ENCODE results near the gene RPS6KL1. TPM values are rescaled to one million over a fixed set of nuclear protein-coding genes. Genes with fewer than 3 reads are reported as not detected.

RPS6KL1 gene
- total RNA-seq, 1 donor from 2014 or later: 10.8 TPM

- intact Hi-C loops (cut with micrococcal nuclease): loop anchor here (2.0 to 5.0 kb wide), 2 partner anchors 13 to 37 kb away; no protein-coding TSS in a partner anchor
- H3K27ac Mint-ChIP-seq: no peak overlapping the region
- H3K4me1 Mint-ChIP-seq (ENCODE audit: low read depth): peaks cover 39% of the 10 kb centered on the region
- DNase-seq (ENCODE audit: low spot score): no peak
- no peaks in the 10 kb centered on the region for H3K9me3 Mint-ChIP-seq
- H3K27me3 Mint-ChIP-seq (ENCODE audit: low read depth): no peaks in the 10 kb centered on the region
- peaks cover 22% of the 10 kb centered on the region for H3K36me3 Mint-ChIP-seq (ENCODE audit: low read depth)
- H3K4me3 Mint-ChIP-seq (ENCODE audit: low read depth): peak overlapping the region; percentile 1
Measured at GRCh38 chr14:74879427-74880182, 43.5 kb downstream of the RPS6KL1 start.

DNA sequence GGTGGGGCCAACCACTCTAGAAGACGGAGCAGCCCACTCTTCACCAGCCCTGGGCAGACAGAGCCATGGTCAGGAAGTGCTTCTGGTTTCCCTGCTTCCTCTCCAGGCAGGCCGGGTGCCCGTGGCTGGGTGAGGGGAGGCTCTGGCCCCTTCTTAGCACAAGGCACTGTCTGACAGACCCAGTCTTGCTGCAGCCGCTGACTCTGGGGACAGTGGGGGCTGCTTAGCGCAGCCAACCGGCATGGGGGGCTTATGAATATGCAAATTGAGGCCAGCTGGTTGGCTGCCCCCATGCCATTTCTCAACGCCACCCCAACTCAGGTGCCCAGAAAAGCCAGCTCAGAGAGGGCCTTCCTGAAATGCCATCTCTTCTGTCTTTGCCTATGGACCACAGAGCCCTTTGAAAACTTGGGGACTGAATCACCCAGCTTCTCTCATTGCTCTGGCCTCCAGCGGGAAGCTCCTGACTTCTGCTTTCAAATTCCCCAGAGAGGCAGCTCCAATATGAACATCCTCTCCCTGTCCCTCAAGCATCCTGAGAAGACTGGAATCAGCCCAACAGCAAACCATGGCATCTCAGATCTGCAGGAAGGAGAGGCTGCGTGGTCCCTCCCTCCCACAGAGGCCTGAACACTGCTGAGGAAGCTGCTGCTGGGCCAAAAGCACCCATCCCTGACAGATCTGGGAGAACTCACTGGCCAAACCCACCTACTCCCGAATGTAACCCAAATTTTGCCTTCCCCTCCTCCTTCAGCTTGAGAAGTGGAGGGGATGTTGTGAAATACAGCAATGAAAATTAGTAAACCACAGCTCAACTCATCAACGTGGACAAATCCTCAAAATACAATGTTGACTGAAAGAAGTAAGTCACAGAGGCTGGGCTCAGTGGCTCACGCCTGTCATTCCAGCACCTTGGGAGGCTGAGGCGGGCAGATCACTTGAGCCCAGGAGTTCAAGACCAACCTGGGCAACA, 46.8 kb downstream of the RPS6KL1 start, which contains the start of gene PROX2:
PROX2 (minus strand) TSS at position 205 of the 973 bp plus-strand sequence. CDS start 12,311 bp downstream, outside the sequence.
- H3K36me3 Mint-ChIP-seq (ENCODE audit: low read depth): no peaks in the 10 kb centered on the region
- no peaks in the 10 kb centered on the region for H3K9me3 Mint-ChIP-seq
- H3K4me3 Mint-ChIP-seq (ENCODE audit: low read depth): no peak within 1 kb of the TSS
- intact Hi-C loops (cut with micrococcal nuclease): no loop called here
- peaks cover 19% of the 10 kb centered on the region for H3K4me1 Mint-ChIP-seq (ENCODE audit: low read depth)
- H3K27ac Mint-ChIP-seq: no peak within 1 kb of the TSS
- H3K27me3 Mint-ChIP-seq (ENCODE audit: low read depth): no peaks in the 10 kb centered on the region
- no peak for DNase-seq (ENCODE audit: low spot score)

DNA sequence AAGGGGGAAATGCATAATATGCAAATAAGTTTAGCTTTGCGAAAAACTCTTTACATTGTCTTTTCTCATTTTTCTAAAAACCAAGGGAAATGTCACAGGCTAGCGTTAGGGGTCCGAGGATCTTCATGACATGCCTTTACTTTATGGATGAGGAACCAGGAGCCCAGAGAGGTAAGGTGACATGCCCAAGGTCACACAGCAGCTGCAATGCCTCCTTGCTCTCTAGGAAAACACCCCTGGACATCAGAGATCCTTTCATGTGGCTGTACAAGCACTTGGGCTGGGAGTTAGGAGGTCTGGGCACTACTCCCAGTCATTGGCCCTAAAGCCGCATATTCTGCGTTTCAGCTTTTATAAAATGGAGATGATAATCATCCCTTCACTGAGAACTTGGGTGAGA, 47.9 kb downstream of the RPS6KL1 start:
- H3K4me3 Mint-ChIP-seq (ENCODE audit: low read depth): no peak overlapping the region
- no peaks in the 10 kb centered on the region for H3K27me3 Mint-ChIP-seq (ENCODE audit: low read depth)
- DNase-seq (ENCODE audit: low spot score): no peak
- H3K9me3 Mint-ChIP-seq: no peaks in the 10 kb centered on the region
- H3K36me3 Mint-ChIP-seq (ENCODE audit: low read depth): no peaks in the 10 kb centered on the region
- H3K27ac Mint-ChIP-seq: no peak overlapping the region
- H3K4me1 Mint-ChIP-seq (ENCODE audit: low read depth): peaks cover 14% of the 10 kb centered on the region
- intact Hi-C loops (cut with micrococcal nuclease): no loop called here

DNA sequence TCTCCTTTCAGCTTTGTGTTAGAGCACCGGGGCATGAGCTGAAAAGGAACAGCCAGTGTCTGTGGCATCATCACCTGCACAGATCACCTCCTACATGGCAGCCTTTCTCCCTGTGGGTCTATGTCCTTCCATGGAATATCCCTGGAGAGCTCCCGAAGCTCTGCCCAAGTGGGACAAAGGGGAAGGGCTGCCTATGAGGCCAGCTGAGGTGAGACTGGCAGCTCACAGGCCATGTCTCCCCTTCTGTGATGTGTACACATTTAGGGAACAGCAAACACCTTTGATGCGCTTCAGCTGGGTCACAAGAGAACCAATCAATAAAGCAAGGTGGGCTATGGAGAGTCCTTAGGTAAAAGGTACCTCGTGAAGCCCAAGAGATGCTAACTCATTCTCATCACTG, 51.2 kb downstream of the RPS6KL1 start:
- intact Hi-C loops (cut with micrococcal nuclease): no loop called here
- Mint-ChIP-seq H3K4me1 (ENCODE audit: low read depth) (peaks cover 26% of the 10 kb centered on the region), H3K27me3 (ENCODE audit: low read depth) (no peaks in the 10 kb centered on the region), H3K27ac (no peak overlapping the region), H3K9me3 (no peaks in the 10 kb centered on the region), H3K36me3 (ENCODE audit: low read depth) (no peaks in the 10 kb centered on the region), H3K4me3 (ENCODE audit: low read depth) (no peak overlapping the region)
- no peak for DNase-seq (ENCODE audit: low spot score)

- H3K9me3 Mint-ChIP-seq: no peaks in the 10 kb centered on the region
- no peak overlapping the region for H3K4me3 Mint-ChIP-seq (ENCODE audit: low read depth)
- H3K4me1 Mint-ChIP-seq (ENCODE audit: low read depth): peaks cover 21% of the 10 kb centered on the region
- intact Hi-C loops (cut with micrococcal nuclease): no loop called here
- no peaks in the 10 kb centered on the region for H3K27me3 Mint-ChIP-seq (ENCODE audit: low read depth)
- DNase-seq (ENCODE audit: low spot score): no peak
- H3K27ac Mint-ChIP-seq: no peak overlapping the region
- no peaks in the 10 kb centered on the region for H3K36me3 Mint-ChIP-seq (ENCODE audit: low read depth)
Measured at GRCh38 chr14:74868739-74869138, 54.3 kb downstream of the RPS6KL1 start.

GRCh38 chr14:74867673-74868072, 55.4 kb downstream of the RPS6KL1 start:
- Mint-ChIP-seq H3K27ac (peak overlapping the region; percentile 2), H3K4me3 (ENCODE audit: low read depth) (no peak overlapping the region), H3K36me3 (ENCODE audit: low read depth) (no peaks in the 10 kb centered on the region), H3K4me1 (ENCODE audit: low read depth) (peaks cover 21% of the 10 kb centered on the region), H3K9me3 (no peaks in the 10 kb centered on the region), H3K27me3 (ENCODE audit: low read depth) (no peaks in the 10 kb centered on the region)
- intact Hi-C loops (cut with micrococcal nuclease): loop anchor here (2.0 kb wide), 1 partner anchor 13 kb away; the partner anchor contains the start of gene DLST
- peak; percentile 49 for DNase-seq (ENCODE audit: low spot score)

GRCh38 chr14:74866708-74867389, 56.2 kb downstream of the RPS6KL1 start:
- Mint-ChIP-seq H3K4me1 (ENCODE audit: low read depth) (peaks cover 21% of the 10 kb centered on the region), H3K4me3 (ENCODE audit: low read depth) (no peak overlapping the region), H3K36me3 (ENCODE audit: low read depth) (no peaks in the 10 kb centered on the region), H3K27ac (no peak overlapping the region), H3K9me3 (no peaks in the 10 kb centered on the region), H3K27me3 (ENCODE audit: low read depth) (no peaks in the 10 kb centered on the region)
- intact Hi-C loops (cut with micrococcal nuclease): loop anchor here (2.0 kb wide), 1 partner anchor 14 kb away; the partner anchor contains the start of gene DLST
- DNase-seq (ENCODE audit: low spot score): no peak

GRCh38 chr14:74865156-74865555, 57.9 kb downstream of the RPS6KL1 start:
- intact Hi-C loops (cut with micrococcal nuclease): no loop called here

GRCh38 chr14:74864198-74864597, 58.9 kb downstream of the RPS6KL1 start:
- Mint-ChIP-seq H3K27ac (no peak overlapping the region), H3K36me3 (ENCODE audit: low read depth) (no peaks in the 10 kb centered on the region), H3K9me3 (no peaks in the 10 kb centered on the region), H3K4me1 (ENCODE audit: low read depth) (peaks cover 21% of the 10 kb centered on the region), H3K4me3 (ENCODE audit: low read depth) (no peak overlapping the region), H3K27me3 (ENCODE audit: low read depth) (no peaks in the 10 kb centered on the region)
- DNase-seq (ENCODE audit: low spot score): no peak
- intact Hi-C loops (cut with micrococcal nuclease): no loop called here

More at GRCh38 chr14:74865156-74865555, 57.9 kb downstream of the RPS6KL1 start:
- Mint-ChIP-seq H3K4me3 (ENCODE audit: low read depth) (no peak overlapping the region), H3K27ac (no peak overlapping the region), H3K36me3 (ENCODE audit: low read depth) (no peaks in the 10 kb centered on the region), H3K27me3 (ENCODE audit: low read depth) (no peaks in the 10 kb centered on the region), H3K9me3 (no peaks in the 10 kb centered on the region), H3K4me1 (ENCODE audit: low read depth) (peaks cover 21% of the 10 kb centered on the region)
- DNase-seq (ENCODE audit: low spot score): no peak

GRCh38 chr14:74863274-74863673, 59.8 kb downstream of the RPS6KL1 start:
- no peak overlapping the region for H3K4me3 Mint-ChIP-seq (ENCODE audit: low read depth)
- DNase-seq (ENCODE audit: low spot score): no peak
- peaks cover 18% of the 10 kb centered on the region for H3K4me1 Mint-ChIP-seq (ENCODE audit: low read depth)
- no peaks in the 10 kb centered on the region for H3K36me3 Mint-ChIP-seq (ENCODE audit: low read depth)
- no peak overlapping the region for H3K27ac Mint-ChIP-seq
- H3K9me3 Mint-ChIP-seq: no peaks in the 10 kb centered on the region
- intact Hi-C loops (cut with micrococcal nuclease): no loop called here
- no peaks in the 10 kb centered on the region for H3K27me3 Mint-ChIP-seq (ENCODE audit: low read depth)

- Mint-ChIP-seq H3K27me3 (ENCODE audit: low read depth) (no peaks in the 10 kb centered on the region), H3K27ac (no peak overlapping the region), H3K4me3 (ENCODE audit: low read depth) (no peak overlapping the region), H3K36me3 (ENCODE audit: low read depth) (no peaks in the 10 kb centered on the region), H3K4me1 (ENCODE audit: low read depth) (peaks cover 6% of the 10 kb centered on the region), H3K9me3 (no peaks in the 10 kb centered on the region)
- DNase-seq (ENCODE audit: low spot score): no peak
- intact Hi-C loops (cut with micrococcal nuclease): loop anchor here (1.0 kb wide), 2 partner anchors 44 to 227 kb away; no protein-coding TSS in a partner anchor
Measured at GRCh38 chr14:74861734-74862090, 61.3 kb downstream of the RPS6KL1 start.
